AG09319 (cell line): ENCODE results near the gene MFN2.
"Not testable (repeated sequence)": the region's sequence is repeated elsewhere in the genome, so short reads cannot be mapped to it uniquely, and the experiment has no call there.

Experiments
- DNase-seq: peaks from one replicate; pipeline ENCODE4 v3.0.0-alpha.2; 2010; ENCODE audit warnings: low read depth; ENCODE audit errors: extremely low read depth
- TF ChIP-seq, protein P1 (sequence below): IDR thresholded peaks from 2 replicates; pipeline ENCODE4 v1.5.1; 2011; ENCODE audit warnings: low read depth, mild to moderate bottlenecking, inconsistent platforms, low read length, moderate library complexity

MFN2 gene

DNA sequence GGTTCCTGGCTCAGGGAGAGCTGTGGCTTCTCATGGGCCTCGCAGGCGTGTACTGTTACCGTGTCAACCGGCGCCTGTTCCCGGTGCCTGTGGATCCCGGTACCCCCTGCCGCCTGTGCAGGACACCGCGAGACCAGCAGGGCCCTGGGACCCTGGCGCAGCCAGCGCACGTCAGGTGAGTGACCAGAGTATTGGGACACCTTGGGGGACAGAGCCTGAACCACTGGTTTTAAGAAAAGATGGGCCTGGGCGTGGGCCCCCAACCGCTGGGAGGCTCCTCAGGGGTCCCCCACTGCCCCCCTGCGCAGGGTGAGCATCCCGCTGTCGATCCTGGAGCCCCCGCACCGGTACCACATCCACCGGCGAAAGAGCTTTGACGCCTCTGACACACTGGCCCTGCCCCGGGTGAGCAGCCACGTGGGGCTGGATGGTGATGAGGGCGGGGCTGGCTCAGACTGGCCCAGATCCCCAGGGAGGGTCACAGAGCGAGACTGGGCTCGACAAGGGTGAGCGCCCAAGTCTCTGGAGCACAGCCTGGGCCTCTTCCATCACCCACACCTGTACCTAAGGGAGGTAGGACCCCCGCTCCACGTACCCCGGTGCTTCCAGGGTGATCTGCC is 49.6 kb downstream of the MFN2 start:
- DNase-seq = no peak
- TF ChIP-seq, protein P1, sequence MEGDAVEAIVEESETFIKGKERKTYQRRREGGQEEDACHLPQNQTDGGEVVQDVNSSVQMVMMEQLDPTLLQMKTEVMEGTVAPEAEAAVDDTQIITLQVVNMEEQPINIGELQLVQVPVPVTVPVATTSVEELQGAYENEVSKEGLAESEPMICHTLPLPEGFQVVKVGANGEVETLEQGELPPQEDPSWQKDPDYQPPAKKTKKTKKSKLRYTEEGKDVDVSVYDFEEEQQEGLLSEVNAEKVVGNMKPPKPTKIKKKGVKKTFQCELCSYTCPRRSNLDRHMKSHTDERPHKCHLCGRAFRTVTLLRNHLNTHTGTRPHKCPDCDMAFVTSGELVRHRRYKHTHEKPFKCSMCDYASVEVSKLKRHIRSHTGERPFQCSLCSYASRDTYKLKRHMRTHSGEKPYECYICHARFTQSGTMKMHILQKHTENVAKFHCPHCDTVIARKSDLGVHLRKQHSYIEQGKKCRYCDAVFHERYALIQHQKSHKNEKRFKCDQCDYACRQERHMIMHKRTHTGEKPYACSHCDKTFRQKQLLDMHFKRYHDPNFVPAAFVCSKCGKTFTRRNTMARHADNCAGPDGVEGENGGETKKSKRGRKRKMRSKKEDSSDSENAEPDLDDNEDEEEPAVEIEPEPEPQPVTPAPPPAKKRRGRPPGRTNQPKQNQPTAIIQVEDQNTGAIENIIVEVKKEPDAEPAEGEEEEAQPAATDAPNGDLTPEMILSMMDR = no peak

DNA sequence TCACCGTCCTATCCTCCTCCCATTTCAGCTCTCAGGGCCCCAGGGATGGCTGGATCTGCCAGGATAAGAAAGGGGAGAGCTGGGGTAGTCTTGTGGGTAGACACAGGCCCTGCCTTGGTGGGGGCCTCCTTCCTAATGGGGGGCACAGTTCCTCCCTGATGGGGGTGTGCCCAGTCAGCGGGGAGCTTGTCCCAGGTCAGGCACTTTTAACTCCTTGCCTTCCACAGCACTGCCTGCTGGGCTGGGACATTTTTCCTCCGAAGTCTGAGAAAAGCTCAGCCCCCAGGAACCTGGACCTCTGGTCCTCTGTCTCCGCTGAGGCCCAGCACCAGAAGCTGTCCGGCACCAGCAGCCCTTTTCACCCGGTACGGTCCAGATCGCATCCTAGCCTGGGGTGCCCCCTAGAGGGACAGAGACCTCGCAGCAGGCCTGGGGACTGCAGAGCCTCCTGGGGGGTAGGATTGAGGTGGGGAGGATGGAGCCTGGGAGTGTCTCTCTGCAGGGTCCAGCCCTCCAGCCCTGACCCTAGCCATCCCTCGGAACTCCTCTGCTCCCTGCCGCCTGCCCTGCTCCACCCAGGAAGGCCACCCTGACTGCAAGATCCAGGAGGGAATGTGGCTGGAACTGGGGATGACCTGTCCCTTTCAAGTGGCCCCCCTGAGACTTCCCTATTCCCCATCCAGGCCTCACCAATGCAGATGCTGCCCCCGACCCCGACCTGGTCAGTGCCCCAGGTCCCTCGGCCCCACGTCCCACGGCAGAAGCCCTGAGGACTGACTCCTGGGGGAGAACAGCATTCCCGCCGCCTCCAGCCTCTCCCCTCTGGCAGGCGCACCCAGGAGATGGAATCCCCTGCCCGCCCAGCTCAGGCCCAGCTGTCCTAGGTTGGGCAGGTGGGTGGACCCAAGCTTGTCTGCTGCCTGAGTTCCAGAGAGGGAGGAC is 51.1 kb downstream of the MFN2 start:
- no peak for DNase-seq
- TF ChIP-seq, protein P1 = peak; percentile 56

DNA sequence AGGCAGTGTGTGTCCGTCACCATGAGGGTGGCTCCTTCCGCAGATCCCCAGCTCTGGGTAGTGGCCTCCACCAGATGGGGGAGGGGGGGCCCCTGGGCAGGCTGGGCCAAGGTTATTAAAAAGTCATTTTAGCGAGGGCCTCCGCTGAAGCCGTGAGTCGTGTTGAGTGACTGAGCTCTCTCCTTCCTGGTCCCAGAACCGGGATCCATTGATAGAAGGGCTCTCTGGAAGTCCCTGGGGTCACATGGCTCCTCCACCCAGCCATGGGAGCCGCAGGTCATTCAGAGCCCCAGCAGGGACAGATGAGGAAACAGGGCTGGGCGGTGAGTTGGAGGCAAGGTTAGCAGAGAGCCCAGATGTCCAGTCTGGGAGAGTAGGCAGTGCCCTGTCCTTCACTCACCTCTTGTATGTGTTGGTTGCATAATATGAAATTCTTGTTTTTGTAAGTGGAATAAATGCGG is 51.9 kb downstream of the MFN2 start:
- TF ChIP-seq, protein P1 = no peak

DNA sequence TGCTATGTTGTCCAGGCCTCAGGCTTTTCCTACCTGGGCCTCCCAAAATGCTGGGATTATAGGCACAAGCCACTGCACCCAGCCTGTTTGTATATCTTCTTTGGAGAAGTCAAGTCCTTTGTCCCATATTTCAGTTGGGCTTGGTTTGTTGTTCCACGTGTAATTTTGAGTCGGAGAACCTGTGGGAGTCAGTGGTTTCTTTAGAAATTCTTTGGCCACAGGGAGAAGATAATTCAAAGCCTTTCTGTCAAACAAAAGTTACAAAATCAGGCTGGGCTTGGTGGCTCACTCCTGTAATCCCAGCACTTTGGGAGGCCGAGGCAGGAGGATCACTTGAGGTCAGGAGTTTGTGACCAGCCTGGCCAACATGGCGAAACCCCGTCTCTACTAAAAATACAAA is 53.2 kb downstream of the MFN2 start:
- DNase-seq = not testable (repeated sequence)

More for the DNA sequence above, 51.9 kb downstream of the MFN2 start:
- no peak for DNase-seq

DNA sequence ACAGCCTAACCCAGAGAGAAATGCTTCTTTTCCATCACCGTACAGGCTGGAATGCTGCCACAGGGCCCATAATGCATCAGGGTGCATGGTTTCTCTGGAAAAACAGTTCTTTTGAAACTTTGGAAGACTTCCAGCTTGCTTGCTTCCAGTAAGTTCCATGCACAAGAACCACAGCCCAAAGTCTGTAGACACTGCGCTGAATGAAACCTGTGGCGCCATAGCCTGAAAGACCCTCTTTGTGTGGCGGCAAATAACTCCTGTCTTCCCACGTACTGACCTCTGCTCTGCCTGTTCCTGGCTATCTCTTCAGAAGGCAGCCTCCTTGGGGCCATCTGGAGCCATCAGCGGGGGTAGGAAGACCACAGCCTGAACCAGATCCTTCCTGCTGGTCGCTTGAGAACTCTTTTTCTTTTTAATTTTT is 54.1 kb downstream of the MFN2 start:
- TF ChIP-seq, protein P1 = no peak
- no peak for DNase-seq

DNA sequence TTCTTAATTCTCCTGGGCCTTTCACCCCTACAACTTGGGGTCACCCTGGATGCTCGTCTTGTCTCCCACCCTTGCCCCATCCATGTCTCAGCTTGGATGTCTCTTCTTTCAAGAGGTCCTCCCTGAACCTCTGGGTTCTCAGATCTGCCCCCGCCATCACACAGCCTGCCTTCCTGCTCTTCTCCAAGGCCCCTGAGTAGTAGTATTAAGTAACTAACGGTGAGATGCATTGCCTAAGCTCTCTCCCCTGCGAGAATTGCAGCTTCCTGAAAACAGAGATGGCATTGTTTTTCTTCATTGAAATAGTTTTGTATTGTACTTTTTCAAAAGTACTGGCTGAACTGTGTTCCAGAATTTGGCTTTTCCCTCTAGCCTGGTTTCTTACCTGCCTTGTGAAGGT is 55.1 kb downstream of the MFN2 start:
- no peak for DNase-seq
- TF ChIP-seq, protein P1 = no peak

DNA sequence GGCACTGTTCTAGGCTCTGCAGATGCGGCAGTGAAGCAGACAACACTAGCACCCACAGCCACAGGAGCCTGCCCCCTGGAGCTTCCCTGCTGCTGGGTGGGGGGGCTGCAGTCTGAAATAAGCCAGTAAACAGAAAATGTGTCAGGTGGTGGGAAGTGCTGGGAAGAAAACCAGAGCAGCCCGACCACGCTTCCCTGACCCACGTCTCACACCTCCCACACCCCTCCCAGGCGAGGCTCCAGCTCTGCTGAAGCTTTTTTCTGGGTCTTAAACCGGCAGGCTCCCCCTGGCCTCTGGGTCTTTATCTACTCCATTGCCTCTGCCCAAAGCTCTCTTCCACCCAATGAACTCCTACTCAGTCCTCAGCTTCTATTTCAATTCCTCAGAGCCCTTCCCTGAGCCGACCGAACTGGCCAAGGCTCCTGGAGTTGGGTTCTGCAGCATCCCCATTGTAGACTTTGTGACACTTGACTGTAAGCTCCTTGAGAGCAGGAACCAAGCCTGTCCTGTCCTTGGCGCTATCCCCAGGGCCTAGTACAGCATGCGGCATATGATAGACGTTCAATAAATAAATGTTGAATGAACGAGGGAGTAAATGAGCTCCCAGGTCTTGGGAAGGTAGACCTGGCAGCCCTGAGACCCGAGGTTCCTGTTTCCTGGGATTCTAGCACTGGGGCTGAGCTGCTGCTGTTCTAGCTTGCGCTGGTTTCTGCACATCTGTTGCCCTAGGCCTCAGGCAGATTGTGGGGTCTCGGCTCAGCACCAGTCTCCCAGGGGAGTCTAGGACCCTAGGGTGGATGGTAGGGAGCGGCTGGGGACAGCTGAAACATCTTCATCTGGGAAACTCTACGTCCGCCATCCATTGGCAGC is 57.5 kb downstream of the MFN2 start:
- DNase-seq = no peak
- TF ChIP-seq, protein P1 = no peak
